G401.6 (cell line): ENCODE measurements around the gene CEP112.
"Not testable (repeated sequence)": the region's sequence is repeated elsewhere in the genome, so short reads cannot be mapped to it uniquely, and the experiment has no call there.

ENCODE experiments used
- FAIRE-seq: peaks from 2 replicates; lab custom pipeline; 2012; peaks lifted over from hg19 to GRCh38; lab: Jason Lieb, UNC

The CEP112 gene

DNA sequence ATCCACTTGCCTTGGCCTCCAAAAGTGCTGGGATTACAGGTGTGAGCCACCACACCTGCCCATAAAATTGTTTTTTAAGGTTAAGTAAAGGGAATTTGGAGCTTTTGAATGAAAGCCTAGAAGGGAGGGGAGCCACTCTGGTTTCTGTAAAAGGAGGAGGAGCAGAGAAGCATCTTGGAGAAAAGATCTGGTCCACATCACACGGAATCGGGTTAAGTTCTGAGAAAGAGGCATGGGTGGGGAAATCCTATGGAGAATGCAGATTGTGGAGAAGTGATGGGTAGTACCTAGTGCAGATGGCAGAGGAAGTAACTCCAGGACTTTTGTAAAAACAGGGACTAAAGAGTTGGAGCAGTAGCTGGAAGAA is 18.3 kb upstream of the CEP112 start:
- no peak for FAIRE-seq

DNA sequence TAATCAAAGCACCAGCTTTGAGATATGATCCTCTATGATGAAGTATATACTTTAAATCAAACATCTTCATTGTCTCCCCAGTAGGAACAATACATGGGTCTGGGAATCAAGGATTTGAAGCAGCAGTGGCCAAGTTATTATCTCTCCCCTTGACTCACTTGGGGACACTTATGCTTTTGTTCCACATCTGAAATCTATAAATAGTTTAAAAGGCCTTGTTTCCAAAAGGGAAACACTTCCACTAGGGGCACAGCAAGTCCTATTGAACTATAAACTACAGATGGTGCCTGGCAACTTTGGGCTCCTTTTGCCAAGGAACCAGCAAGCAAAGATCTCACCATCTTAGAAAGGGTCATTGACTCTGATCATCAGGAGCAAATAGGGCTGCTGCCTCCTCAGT is 16.0 kb upstream of the CEP112 start:
- FAIRE-seq = no peak

DNA sequence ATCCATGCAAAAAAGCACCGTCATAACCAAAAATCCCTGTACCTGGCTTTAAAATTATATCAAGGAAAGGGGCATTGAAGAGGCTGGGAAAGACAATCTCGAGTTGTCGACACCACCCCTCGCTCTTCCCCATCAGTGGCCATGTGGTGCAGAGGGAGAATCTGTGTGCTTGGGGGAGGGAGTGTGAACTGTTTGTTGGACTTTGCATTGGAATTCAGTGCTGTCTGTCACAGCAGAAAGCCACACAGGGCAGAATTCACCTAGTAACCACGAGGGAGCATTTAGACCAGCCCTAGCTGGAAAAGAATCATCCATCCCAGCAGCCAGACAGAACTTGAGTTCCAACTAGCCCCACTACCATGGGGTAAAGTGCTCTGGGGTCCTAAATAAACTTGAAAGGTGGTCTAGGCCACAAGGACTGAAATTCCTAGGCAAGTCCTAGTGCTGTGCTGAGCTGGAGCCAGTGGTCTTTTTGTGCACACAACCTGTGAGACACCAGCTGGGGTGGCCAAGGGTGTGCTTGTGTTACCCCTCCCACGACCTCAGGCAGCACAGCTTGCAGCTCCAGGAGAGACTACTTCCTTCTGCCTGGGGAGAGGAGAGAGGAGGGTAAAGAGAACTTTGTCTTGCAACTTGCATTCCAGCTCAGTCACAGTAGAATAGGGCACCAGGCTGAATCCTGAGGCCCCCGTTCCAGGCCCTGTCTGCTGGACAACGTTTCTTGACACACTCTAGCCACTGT is 11.5 kb upstream of the CEP112 start:
- no peak for FAIRE-seq

DNA sequence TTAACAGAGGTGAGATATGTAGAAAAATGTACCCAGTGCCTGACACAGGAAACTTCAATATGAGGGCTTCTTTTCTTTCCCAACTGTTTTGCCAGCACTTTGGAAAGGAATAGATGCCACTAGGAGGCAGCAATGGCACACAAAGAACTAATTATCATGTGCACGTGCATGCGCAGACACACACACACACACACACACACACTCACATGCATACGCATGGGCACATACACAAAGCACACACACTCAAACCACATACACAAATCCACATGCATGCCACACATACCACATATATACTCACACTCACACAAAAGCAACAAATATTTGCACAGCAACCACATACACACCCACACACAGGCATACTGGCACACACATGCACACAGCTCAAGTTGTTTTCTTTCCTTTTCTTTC is 8.8 kb upstream of the CEP112 start:
- peak; percentile 77 for FAIRE-seq

DNA sequence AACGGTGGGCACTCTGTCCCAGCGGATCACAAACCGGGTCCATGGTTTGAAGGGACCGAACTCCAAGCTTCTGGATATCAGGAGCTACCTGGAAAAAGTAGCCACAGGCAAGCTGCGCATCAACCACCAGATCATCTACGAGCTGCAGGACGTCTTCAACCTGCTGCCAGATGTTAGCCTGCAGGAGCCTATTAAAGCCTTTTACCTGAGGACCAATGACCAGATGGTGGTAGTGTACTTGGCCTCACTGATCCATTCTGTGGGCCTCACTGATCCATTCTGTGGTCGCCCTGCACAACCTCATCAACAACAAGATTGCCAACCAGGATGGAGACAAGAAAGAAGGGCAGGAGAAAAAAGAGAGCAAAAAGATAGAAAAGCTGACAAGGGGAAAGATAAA is 6.3 kb upstream of the CEP112 start:
- no peak for FAIRE-seq

DNA sequence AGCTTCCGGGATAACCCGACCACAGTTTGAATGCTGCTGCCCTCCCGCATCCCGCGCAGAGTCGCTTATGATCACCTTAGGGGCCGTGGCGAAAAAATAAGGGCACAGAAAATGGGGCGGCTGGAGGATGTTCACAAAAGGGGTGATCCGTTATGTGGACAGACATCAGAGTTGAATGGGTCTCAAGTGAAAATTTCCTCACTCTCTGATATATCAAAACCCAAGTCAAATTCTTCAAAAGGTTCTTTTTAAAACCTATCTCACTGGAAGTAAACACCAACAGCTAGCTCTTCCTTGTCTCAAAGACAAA is 400 bp upstream of the CEP112 start:
- peak; percentile 45 for FAIRE-seq

DNA sequence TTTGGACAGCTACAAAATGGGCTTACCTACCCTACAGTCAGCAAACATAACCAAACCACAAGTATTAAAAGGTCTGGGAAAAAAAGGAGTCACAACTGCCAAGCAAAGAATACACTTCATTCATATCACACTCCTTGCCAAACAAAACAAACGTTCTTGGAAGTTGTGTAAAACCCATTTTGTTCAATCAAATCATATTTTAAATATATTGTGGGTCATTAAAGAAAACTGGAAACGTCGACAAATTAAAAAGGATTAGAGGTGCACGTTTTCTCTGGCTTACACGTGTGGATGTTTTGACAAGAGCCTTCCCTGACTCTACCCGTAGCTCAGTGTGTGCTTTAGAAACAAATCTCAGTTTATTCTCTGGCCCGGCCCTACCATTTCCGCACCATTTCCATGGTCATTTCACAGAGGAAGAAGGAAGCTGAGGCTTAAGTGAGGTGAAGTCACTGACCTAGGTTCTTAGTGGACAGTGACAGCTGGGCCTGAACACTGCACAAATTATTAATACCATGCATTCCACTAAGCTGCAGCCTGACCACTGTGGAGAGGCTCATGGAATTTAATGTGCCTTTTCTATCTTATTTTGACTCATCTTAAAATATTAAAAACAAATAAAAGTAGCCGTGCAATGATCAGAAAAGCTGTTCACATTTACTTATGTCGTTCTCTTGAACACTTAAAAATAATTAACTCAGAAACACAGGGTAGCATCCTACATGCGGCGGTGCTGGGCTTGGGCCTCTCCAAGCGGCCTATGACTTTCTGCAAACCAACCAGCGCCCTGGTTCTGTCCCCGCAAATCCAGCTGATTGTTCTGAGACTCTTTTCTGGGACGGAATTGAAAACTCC is 968 bp downstream of the CEP112 start:
- no peak for FAIRE-seq

DNA sequence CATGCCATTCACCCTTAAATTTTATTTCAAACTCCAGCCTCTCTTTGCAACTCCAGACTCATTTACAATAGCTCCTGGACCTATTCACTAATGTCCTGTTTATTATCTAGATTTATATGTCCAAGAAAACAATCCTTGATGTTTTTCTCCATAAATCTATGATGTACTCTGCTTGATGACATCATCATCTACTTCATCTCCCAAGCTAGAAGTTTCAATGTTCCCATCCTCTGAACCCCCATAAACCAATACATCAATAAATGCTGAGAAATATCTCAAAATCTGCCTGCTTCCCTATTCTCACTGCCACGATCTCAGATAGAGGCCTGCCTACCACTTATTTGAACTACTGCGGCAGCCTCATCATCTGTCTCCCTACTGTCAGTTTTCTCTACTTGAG is 4.2 kb downstream of the CEP112 start:
- FAIRE-seq = no peak

DNA sequence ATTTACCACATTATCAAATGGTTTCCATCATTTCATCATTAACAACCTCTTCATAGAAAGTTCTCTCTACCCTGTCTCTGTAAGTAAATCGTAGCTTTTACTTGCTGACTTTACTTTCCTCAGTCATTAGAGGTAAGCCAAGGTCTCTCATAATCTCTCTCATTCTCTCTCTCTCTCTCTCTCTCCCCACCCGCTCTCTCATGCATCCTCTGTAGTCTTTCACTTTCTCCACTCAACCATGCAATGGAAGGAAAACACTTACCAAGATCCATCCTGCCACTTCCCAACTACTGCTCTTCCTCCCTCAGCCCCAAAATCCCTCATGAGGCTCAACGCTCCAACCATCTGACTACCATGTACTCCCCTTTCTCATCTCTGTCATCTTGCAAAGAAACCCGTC is 6.1 kb downstream of the CEP112 start:
- no peak for FAIRE-seq

DNA sequence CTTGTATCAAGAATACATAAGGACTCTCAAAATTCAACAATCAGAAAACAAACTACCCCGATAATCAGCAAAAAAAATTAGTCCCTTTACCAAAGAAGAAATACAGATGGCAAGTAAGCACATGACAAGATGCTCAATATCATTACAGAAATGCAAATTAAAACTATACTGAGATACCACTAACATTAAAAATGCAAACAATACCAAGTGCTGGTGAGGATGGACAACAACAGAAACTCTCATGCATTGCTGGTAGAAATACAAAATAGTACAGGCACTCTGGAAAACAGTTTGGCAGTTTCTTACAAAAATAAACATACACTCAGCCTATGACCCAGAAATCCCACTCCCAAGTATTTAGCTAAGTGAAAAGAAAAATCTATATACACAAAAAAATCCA is 7.5 kb downstream of the CEP112 start:
- FAIRE-seq = no peak

DNA sequence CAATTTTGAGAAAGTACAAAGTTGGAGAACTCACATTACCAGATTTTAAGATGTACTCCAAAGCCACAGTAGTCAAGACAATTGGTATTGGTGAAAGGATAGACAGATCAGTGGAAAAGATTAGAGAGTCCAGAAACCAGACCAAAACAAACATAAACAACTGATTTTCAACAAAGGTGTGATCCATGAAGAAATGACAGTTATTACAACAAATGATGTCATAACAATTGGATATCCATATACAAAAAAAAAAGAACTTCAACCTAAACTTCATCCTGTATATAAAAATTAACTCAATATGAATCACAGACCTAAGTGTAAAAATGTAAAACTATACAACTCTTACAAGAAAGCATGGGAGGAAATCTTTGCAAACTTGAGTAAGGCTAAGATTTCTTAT is 8.4 kb downstream of the CEP112 start:
- no peak for FAIRE-seq

DNA sequence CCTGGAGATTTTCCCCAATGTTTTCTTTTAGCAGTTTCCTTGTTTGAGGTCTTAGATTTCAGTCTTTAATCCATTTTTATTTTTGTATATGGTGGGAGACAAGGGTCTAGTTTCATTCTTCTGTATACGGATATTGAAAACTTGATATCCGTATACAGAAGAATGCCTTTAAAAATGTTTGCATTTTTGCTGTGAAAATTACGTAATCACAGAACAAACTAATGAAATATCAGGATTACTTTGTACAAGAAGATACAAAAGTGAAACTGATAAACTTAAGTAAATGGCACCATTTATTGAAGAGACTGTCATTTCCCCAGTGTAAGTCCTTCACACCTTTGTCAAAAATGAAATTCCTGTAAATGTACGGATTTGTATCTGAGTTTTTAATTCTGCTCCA is 13.3 kb downstream of the CEP112 start:
- no peak for FAIRE-seq

DNA sequence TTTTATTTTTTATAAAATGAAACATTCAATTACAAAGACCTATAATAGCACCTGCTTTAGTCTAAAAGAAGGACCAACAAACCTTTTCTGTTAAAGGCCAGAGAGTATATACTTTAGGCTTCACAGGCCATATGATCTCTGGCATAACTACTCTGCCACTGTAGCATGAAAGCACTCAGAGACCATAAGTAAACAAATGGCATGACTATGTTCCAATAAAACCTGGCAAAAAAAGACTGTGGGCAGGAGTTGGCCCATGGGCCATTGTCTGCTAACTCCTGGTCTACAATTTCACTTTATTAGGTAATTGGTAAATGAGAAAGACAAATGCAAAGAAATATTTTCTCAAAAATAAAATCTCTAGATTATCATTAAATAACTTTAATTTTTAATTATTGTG is 14.9 kb downstream of the CEP112 start:
- FAIRE-seq = peak; percentile 6

DNA sequence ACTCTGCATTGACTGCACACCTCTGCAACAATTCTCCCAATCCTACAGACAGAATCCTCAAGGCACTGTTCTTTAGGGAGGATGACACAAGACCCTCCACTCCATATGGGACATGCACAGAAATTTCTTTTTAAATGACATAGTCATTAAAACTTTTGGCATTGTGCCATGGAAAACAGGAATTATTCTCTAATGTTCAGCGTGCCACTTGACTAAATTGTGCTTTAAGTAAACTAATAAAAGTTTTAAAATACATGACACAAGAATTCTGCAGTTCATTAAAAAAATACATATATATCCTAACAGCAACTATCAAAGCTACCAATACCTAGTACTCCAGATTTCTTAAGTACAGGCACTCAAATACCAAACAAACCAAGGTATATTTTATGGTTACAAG is 16.0 kb downstream of the CEP112 start:
- no peak for FAIRE-seq

DNA sequence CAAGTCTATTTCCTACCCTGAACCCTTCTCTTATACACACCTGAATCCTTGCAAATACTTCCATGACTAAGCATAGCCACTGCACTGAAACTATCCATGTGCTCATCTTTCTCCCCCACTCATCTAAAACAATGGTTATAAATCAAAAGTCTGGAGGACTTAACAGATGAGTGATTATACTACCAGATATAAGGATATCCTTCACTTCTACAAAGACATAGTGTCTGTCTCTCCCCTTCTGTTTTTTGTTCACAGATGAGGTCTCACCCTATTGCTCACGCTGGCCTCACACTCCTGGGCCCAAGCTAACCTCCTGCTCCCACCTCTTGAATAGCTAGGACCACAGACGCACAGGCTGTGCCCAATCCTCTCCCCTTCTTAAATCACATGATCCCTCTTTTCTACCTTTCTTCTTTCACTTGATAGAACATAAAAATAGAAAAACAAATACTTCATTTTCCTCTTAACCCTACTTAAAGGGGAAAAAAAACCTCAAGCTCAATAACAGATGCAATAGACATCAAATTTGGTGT is 19.2 kb downstream of the CEP112 start:
- FAIRE-seq = no peak

DNA sequence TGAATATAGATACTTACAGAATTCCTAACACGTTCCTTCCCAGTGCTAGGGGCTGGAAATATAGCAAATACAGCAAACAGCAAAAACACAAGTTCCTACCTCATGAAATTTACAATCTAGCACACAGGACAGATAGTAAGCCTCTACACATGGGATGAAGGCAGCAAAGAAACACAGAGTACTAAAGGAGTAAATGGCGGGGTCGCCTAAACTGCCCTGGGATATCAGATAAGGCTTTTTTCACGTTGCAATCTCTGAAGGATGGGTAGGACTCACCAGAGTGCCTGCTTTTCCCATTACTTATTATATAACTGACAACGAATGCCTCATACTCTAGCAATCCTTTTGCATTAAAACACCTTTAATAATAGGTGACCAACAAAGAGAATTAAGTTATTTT is 19.8 kb downstream of the CEP112 start:
- peak; percentile 3 for FAIRE-seq

DNA sequence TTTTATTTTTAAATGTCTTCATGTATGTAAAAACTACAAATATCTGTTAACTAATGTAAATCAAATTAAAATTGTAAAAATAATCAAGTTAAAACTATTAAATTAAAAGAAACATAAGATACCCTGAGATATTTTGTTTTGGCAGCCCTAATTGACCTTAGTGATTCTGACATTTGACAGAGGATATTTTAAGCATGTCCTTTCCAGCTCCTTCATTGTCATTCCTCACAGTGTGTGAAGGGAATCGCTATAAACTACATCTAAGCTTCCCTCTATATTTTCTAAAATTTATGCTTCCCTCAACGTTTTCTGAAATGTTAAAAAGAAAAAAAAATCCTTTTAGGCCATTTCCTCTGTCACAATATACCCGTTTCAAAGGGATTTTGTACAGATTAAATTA is 20.2 kb downstream of the CEP112 start:
- FAIRE-seq = peak; percentile 72

DNA sequence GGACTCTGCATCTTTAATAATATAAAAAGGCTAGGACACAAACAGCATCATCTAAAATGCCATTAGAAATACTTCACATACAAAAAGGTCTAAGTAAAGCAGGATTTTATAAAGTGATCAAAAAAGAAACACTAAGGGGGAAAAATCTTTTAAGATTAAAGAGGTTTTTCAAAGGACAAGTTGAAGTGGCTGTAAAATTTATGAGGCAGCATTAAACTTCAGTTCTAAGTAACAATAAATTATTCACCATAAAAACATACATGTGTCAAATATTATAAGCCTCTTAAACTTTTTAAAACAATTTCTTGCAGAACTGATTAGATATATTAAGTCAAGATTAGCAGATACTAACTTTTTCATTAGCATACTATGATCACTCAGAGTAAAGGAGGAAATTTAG is 20.8 kb downstream of the CEP112 start:
- FAIRE-seq = no peak

DNA sequence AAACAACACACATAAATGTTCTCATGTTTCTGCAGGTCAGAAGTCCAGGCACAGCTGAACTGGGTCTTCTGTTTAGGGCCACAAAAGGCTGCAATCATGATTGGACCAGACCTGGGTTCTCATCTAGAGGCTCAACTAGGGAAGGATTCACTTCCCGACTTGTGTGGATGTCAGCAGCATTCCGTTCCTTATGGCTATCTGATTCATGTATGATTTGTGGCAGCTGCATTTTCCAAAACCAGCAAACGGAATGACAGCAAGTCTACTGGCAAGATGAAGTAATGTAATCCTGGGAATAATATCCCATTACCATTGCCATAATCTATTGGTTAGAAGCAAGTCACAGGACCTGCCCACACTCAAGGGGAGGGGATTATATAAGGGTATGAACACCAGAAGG is 22.1 kb downstream of the CEP112 start:
- no peak for FAIRE-seq

DNA sequence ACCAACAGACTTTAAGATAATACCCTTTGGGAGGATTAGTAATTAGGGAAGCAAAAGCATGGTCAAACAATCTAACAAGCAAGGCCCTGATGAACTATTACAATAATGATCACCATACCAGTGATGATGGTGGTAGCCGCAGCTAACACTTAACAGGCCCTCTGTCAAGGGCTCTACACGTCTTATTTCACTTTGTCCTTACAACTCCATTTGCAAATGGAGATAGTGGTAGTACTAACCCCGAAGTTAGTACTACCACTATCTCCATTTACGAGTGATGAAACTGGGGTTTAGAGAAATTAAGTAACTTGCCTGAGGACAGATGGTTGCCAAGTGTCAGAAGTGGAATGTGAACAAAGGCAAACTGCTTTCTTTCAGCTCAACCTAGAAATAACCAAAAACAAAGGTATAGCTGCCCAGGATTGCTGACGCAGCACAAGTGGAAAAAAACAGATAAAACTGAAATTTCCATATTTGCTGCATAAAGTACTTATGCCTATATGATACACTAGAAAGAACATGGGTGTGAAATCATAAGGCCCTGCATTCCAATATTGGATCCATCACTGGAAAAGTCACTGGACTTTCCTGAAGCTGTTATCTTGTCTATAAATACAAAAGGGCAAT is 24.6 kb downstream of the CEP112 start:
- no peak for FAIRE-seq

DNA sequence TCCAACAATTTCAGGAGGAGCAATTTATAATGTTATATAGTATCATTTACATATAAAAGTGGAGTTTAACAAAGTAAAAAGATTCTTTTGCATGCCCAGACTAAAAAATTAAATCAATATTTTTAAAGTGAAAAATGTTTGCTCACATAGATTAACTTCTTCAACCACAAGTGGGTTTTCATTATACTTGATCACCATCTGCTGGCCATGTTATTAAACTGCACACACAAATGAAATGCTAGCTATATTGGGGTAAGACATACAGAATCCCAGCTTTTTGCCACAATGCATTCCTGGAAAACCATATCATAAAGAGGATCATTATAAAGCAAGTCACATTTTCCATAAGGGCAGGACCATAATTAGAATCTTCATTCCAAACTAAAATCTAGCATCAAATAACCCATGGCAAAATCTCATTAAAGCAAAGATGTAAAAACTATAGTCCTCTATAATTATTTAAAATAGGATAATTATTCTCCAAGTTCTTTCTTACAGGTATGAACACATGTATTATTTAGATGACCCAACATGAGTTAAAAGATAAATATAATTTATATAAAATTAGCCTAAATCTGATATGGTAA is 26.3 kb downstream of the CEP112 start:
- peak; percentile 98 for FAIRE-seq

DNA sequence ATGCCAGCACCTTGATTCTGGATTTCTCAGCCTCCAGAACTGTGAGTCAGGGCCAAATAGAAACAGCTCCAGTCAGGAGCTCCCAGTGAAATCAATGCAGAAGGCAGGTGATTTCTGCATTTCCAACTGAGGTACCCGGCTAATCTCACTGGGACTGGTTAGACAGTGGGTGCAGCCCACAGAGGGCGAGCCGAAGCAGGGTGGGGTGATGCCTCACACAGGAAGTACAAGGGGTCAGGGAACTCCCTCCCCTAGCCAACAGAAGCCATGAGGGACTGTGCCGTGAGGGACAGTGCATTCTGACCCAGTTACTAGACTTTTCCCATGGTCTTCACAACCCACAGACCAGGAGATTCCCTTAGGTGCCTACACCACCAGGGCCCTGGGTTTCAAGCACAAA is 36.9 kb downstream of the CEP112 start:
- not testable (repeated sequence) for FAIRE-seq

DNA sequence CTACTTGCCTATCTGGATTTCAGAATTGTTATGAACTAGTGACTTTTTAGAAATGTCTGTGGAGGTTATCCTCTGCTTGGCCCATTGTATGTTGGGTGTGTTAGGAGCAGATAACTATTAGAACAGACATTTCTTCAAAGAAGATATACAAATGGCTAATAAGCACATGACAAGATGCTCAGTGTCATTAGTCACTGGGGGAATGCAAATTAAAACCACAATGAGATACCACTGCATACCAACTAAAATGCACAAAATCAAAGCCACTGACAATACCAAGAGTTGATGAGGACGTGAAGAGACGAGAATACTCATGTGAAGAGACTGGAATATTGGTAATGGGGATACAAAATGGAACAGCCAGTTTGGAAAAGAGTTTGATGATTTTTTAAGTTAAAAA is 39.2 kb downstream of the CEP112 start:
- no peak for FAIRE-seq
